Activated naive CD4-positive, alpha-beta T cell treated with anti-CD3 and anti-CD28 coated beads, Interleukin-2, amount 50 U/mL, for 72 hours (primary cell): Measurements from ENCODE around the gene PIKFYVE. TPM values are rescaled to one million over a fixed set of nuclear protein-coding genes. Genes with fewer than 3 reads are reported as not detected.
A peak's percentile ranks its signal among the peaks of the same experiment; 100 is the strongest.

Experiments used
- ATAC-seq, 2 donors: fragments of 150-1000 bp; cut with Tn5 transposase; 2 replicates each; pipeline ENCODE4 v1.10.0; 2021; ENCODE audit warnings: mild to moderate bottlenecking in 2 of 2, moderate library complexity in 2 of 2
- DNase-seq, 2 donors: peaks; one replicate each; pipeline ENCODE4 v3.0.0; 2021 to 2022; ENCODE audit warnings: low spot score in 2 of 2
- H3K27ac Mint-ChIP-seq, 2 donors: one replicate each; pipeline ENCODE4 v1.8.0; 2022; ENCODE audit warnings: mild to moderate bottlenecking in 2 of 2, mixed read lengths in 2 of 2
- H3K36me3 Mint-ChIP-seq, 2 donors: one replicate each; pipeline ENCODE4 v1.8.0; 2022; ENCODE audit warnings: mixed read lengths in 2 of 2
- H3K9me3 Mint-ChIP-seq, 2 donors: one replicate each; pipeline ENCODE4 v1.8.0; 2022; ENCODE audit warnings: mixed read lengths in 2 of 2
- total RNA-seq, 2 donors: library from RNA; stranded (reverse); gene quantifications; one replicate each; pipeline ENCODE4 v1.2.3, GENCODE V29; 2022

PIKFYVE gene
- total RNA-seq, 2 donors from 2014 or later, result 23.1 to 25.9 TPM

- H3K36me3 Mint-ChIP-seq, result peaks cover 7 to 10% of the 10 kb centered on the region in 2 donors
- no peak overlapping the region for H3K27ac Mint-ChIP-seq
- DNase-seq (no peak), ATAC-seq (no peak)
- H3K9me3 Mint-ChIP-seq, result no peaks in the 10 kb centered on the region
Observed at GRCh38 chr2:208269091-208269490, 3.0 kb downstream of the PIKFYVE start.

- ATAC-seq (no peak), DNase-seq (no peak)
- Mint-ChIP-seq H3K36me3 (peaks cover 46 to 58% of the 10 kb centered on the region in 2 donors), H3K9me3 (no peaks in the 10 kb centered on the region), H3K27ac (no peak overlapping the region)
Observed at GRCh38 chr2:208274748-208275147, 8.7 kb downstream of the PIKFYVE start.

DNA sequence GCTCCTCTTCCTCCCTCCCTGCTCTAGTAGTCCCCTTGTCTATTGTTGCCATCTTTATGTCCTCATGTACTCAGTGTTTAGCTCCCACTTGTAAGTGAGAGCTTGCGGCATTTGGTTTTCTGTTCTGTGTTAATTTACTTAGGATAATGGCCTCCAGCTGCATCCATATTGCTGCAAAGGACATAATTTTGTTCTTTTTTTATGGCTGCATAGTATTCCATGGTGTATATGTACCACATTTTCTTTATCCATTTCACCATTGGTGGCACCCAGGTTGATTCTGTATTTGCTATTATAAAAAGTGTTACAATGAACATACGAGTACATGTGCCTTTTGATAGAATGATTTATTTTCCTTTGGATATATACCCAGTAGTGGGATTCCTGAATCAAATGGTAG, 12.5 kb downstream of the PIKFYVE start:
- peaks cover 53 to 71% of the 10 kb centered on the region in 2 donors for H3K36me3 Mint-ChIP-seq
- DNase-seq (no peak), ATAC-seq (no peak)
- H3K9me3 Mint-ChIP-seq, result no peaks in the 10 kb centered on the region
- H3K27ac Mint-ChIP-seq, result no peak overlapping the region

DNA sequence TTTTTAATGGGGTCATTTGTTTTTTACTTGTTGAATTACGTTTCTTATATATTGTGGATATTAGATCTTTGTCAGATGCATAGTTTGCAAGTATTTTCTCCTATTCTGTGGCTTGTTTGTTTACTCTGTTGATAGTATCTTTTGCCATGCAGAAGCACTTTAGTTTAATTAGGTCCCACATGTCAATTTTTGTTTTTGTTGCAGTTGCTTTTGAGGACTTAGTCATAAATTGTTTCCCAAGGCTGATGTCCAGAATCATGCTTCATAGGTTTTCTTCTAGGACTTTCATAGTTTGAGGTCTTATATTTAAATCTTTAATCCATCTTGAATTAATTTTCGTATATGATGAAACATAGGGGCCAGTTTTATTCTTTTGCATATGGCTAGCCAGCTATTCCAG, 13.2 kb downstream of the PIKFYVE start:
- Mint-ChIP-seq H3K36me3 (peaks cover 48 to 64% of the 10 kb centered on the region in 2 donors), H3K9me3 (no peaks in the 10 kb centered on the region), H3K27ac (no peak overlapping the region)
- ATAC-seq, result no peak
- no peak for DNase-seq

DNA sequence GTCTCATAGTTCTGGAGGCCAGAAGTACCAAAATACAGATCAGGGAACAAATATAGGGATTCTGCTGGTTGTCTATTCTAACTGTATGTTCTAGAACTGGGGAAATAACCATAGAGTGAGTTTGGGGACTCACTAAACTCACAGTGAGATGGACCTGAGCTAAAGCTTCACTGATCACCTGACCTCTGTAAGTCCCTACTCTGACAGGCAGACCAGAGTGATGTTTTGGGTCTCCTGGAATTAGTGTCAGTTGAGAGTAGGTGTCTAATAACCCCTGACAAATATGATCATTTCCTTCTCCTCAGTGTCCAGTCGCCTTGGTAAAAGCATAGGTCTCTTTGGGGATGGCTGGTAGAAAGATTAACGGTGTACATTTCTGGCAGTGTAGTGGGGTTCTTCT, 14.2 kb downstream of the PIKFYVE start:
- Mint-ChIP-seq H3K36me3 (peaks cover 46 to 58% of the 10 kb centered on the region in 2 donors), H3K9me3 (no peaks in the 10 kb centered on the region)
- no peak for ATAC-seq

GRCh38 chr2:208280933-208281332, 14.9 kb downstream of the PIKFYVE start:
- H3K9me3 Mint-ChIP-seq, result no peaks in the 10 kb centered on the region
- H3K27ac Mint-ChIP-seq, result peak overlapping the region in 1 of 2 donors; percentile 35
- H3K36me3 Mint-ChIP-seq, result peaks cover 41 to 51% of the 10 kb centered on the region in 2 donors
- ATAC-seq (peak in 1 of 2 donors; percentile 79), DNase-seq (no peak)

More for the DNA sequence above, 14.2 kb downstream of the PIKFYVE start:
- H3K27ac Mint-ChIP-seq, result no peak overlapping the region
- DNase-seq, result no peak

GRCh38 chr2:208285853-208286252, 19.8 kb downstream of the PIKFYVE start:
- peaks cover 21 to 29% of the 10 kb centered on the region in 2 donors for H3K36me3 Mint-ChIP-seq

DNA sequence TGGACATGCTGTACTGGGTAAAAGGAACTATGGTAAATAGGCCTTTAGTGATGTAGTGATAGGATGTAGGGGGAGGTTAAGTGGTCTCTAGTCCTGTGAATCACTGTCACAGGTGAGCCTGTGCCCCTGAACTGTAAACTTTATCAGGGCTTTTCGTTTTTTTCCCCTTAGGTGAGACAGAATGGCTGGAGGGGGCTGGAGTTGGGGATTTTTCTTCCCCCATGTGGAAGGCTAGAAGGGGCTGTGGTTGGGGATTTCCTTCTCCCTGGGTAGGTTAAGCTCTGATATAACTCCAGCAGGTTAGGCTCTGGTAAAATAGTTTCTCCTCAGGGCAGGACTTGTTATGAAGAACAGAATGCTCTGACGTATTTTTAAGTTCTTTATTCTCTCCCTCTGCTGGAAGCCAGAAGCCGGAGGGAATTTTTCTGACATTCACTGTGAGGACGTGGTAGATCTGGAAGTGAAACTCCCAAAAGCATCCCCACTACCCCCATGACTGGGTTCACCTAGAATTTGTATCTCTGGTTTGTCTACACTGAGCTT, 28.5 kb downstream of the PIKFYVE start:
- H3K27ac Mint-ChIP-seq, result peak overlapping the region; percentile 15 to 38
- ATAC-seq, result no peak

More at GRCh38 chr2:208285853-208286252, 19.8 kb downstream of the PIKFYVE start:
- no peak for DNase-seq
- Mint-ChIP-seq H3K9me3 (peaks cover 4 to 7% of the 10 kb centered on the region in 2 donors), H3K27ac (peak overlapping the region in 1 of 2 donors; percentile 82)
- no peak for ATAC-seq

DNA sequence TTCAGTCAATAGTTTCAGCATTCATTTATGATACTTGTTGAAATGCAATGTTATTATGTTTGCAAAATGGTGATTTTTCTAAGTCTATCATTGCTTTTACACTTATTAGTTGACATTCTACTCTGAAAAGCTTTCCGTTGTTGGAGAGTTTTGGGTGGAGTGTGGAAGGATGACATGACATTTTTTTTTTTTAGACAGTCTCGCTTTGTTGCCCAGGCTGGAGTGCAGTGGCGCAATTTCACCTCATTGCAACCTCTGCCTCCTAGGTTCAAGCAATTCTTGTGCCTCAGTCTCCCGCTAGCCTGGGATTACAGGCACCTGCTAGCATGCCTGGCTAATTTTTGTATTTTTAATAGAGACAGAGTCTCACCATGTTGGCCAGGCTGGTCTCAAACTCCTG, 29.8 kb downstream of the PIKFYVE start:
- DNase-seq (no peak), ATAC-seq (no peak)
- Mint-ChIP-seq H3K27ac (peak overlapping the region in 1 of 2 donors; percentile 22), H3K9me3 (no peaks in the 10 kb centered on the region), H3K36me3 (peaks cover 13 to 43% of the 10 kb centered on the region in 2 donors)

More for the DNA sequence above, 28.5 kb downstream of the PIKFYVE start:
- Mint-ChIP-seq H3K36me3 (peaks cover 23 to 54% of the 10 kb centered on the region in 2 donors), H3K9me3 (peaks cover 4% of the 10 kb centered on the region in 2 donors)
- no peak for DNase-seq

GRCh38 chr2:208296610-208297009, 30.6 kb downstream of the PIKFYVE start:
- peaks cover 11 to 35% of the 10 kb centered on the region in 2 donors for H3K36me3 Mint-ChIP-seq
- H3K27ac Mint-ChIP-seq, result no peak overlapping the region
- H3K9me3 Mint-ChIP-seq, result no peaks in the 10 kb centered on the region
- ATAC-seq (no peak), DNase-seq (no peak)

GRCh38 chr2:208297961-208298360, 31.9 kb downstream of the PIKFYVE start:
- ATAC-seq, result no peak
- Mint-ChIP-seq H3K36me3 (peaks cover 11 to 26% of the 10 kb centered on the region in 2 donors), H3K9me3 (no peaks in the 10 kb centered on the region)

GRCh38 chr2:208300847-208301618, 35.0 kb downstream of the PIKFYVE start:
- Mint-ChIP-seq H3K27ac (no peak overlapping the region), H3K36me3 (peaks cover 7 to 13% of the 10 kb centered on the region in 2 donors), H3K9me3 (no peaks in the 10 kb centered on the region)
- ATAC-seq, result no peak
- no peak for DNase-seq

More at GRCh38 chr2:208297961-208298360, 31.9 kb downstream of the PIKFYVE start:
- no peak for DNase-seq
- H3K27ac Mint-ChIP-seq, result no peak overlapping the region

- ATAC-seq (no peak), DNase-seq (no peak)
- Mint-ChIP-seq H3K9me3 (no peaks in the 10 kb centered on the region), H3K36me3 (peaks cover 13% of the 10 kb centered on the region in 2 donors), H3K27ac (no peak overlapping the region)
Observed at GRCh38 chr2:208304157-208304556, 38.1 kb downstream of the PIKFYVE start.

DNA sequence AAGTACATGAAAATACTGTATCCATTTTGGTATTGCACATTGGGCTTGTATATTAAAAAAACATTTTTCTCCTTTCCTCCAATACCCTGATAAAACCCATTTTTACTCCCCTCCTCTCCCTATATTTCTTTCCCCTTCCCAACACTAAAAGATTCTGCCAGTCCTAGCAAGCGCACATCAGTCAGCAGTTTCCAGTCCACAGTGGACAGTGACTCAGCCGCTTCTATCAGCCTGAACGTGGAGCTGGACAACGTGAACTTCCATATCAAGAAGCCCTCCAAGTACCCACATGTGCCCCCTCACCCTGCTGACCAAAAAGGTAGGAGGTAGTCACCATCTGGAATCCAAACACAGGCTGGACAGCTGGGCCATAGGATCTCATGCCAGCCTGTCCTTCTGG, 38.6 kb downstream of the PIKFYVE start:
- H3K9me3 Mint-ChIP-seq, result no peaks in the 10 kb centered on the region
- DNase-seq (no peak), ATAC-seq (no peak)
- H3K36me3 Mint-ChIP-seq, result peaks cover 13% of the 10 kb centered on the region in 2 donors
- no peak overlapping the region for H3K27ac Mint-ChIP-seq

DNA sequence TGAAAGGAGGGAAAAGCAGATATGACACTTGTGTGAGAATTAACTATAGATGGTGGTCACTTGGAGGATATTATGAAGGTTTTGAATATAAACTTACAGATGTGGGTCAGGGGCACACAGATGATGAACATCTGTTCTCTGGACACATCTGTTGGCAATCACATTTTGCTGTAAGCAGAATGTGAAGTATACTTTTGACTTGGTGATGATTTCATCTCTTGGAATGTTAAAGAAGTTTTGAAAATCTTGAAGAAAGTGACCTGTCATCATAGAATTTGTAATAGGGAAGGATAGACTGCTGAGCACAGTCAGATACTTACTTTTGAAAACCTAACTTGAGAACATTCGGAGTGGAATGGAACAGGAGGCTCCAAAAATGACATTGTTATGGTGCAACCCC, 40.2 kb downstream of the PIKFYVE start:
- H3K9me3 Mint-ChIP-seq, result no peaks in the 10 kb centered on the region
- DNase-seq (no peak), ATAC-seq (no peak)
- H3K36me3 Mint-ChIP-seq, result peaks cover 13% of the 10 kb centered on the region in 2 donors
- no peak overlapping the region for H3K27ac Mint-ChIP-seq

DNA sequence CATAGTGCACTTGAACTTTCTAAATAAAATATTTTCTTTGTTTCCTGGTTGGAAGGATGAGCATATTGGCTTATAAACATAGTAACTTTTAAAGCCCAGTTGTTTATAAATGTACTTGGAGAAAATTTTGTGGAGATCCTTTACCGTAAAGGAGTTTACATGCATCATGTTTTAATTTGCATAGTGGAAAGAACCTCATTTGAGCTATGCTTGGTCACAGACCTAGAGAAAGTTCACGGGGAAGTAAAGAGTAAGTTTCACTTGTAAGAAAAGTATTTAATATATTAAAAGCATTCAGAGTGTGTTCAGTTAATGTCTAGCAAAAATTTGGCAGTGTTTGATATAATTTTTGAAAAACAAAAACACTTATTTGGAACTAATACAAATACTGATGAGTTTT, 45.3 kb downstream of the PIKFYVE start:
- Mint-ChIP-seq H3K27ac (no peak overlapping the region), H3K9me3 (no peaks in the 10 kb centered on the region), H3K36me3 (peaks cover 11% of the 10 kb centered on the region in 2 donors)
- DNase-seq, result no peak
- no peak for ATAC-seq

GRCh38 chr2:208311954-208312353, 45.9 kb downstream of the PIKFYVE start:
- Mint-ChIP-seq H3K27ac (no peak overlapping the region), H3K36me3 (peaks cover 11% of the 10 kb centered on the region in 2 donors), H3K9me3 (no peaks in the 10 kb centered on the region)
- ATAC-seq (peak; percentile 28 to 88), DNase-seq (no peak)
